Retinal pigment epithelial cell (primary cell): ENCODE measurements around the gene ACOT13.
"Not testable (repeated sequence)": the region's sequence is repeated elsewhere in the genome, so short reads cannot be mapped to it uniquely, and the experiment has no call there.

Experiments
- DNase-seq: peaks from one replicate; pipeline ENCODE4 v3.0.0-alpha.2; 2010; ENCODE audit warnings: low read depth
- H3K4me3 ChIP-seq: 2 replicates; pipeline ENCODE4 v1.5.1; 2011; ENCODE audit warnings: mild to moderate bottlenecking, low read length, control low read depth, moderate library complexity
- CTCF ChIP-seq: conservative IDR thresholded peaks from 2 replicates; pipeline ENCODE4 v1.5.1; 2011; ENCODE audit warnings: low read depth, low read length, control low read depth, inconsistent platforms

ACOT13 gene

GRCh38 chr6:24672620-24673182 lies 5.8 kb downstream of the ACOT13 start:
- DNase-seq = no peak
- H3K4me3 ChIP-seq = no peak overlapping the region
- no peak for TF ChIP-seq CTCF

GRCh38 chr6:24673625-24674024 lies 6.7 kb downstream of the ACOT13 start:
- H3K4me3 ChIP-seq = no peak overlapping the region
- no peak for DNase-seq
- no peak for TF ChIP-seq CTCF

GRCh38 chr6:24678792-24679352 lies 12.0 kb downstream of the ACOT13 start:
- H3K4me3 ChIP-seq, DNase-seq: not testable (repeated sequence)

- DNase-seq = no peak
- TF ChIP-seq CTCF = no peak
Observed at GRCh38 chr6:24680582-24680981, 13.7 kb downstream of the ACOT13 start.

GRCh38 chr6:24683297-24684296 lies 16.7 kb downstream of the ACOT13 start:
- DNase-seq = no peak
- TF ChIP-seq CTCF = no peak
- no peak overlapping the region for H3K4me3 ChIP-seq

More at GRCh38 chr6:24680582-24680981, 13.7 kb downstream of the ACOT13 start:
- no peak overlapping the region for H3K4me3 ChIP-seq

GRCh38 chr6:24686408-24686807 lies 19.5 kb downstream of the ACOT13 start:
- no peak overlapping the region for H3K4me3 ChIP-seq
- DNase-seq = no peak
- no peak for TF ChIP-seq CTCF

GRCh38 chr6:24686946-24687345 lies 20.1 kb downstream of the ACOT13 start:
- no peak for DNase-seq
- no peak for TF ChIP-seq CTCF
- H3K4me3 ChIP-seq = no peak overlapping the region
